HG03432 (cell line): ENCODE data around the gene GLIS1.

Source experiments
- ATAC-seq: cut with Tn5 transposase; IDR thresholded peaks from one replicate; pipeline ENCODE4 v1.9.1; 2021; ENCODE audit warnings: mild to moderate bottlenecking, moderate library complexity; ENCODE audit not compliant: unreplicated experiment

GLIS1 gene

GRCh38 chr1:53584777-53585107 is 154.2 kb downstream of the GLIS1 start:
- no peak for ATAC-seq

- ATAC-seq: no peak
Observed at GRCh38 chr1:53583868-53584776, 154.8 kb downstream of the GLIS1 start.

- no peak for ATAC-seq
Observed at GRCh38 chr1:53583021-53583867, 155.7 kb downstream of the GLIS1 start.

- ATAC-seq: no peak
Observed at GRCh38 chr1:53582211-53583020, 156.5 kb downstream of the GLIS1 start.

- no peak for ATAC-seq
Observed at GRCh38 chr1:53581476-53581875, 157.5 kb downstream of the GLIS1 start.

GRCh38 chr1:53580739-53581475 is 158.1 kb downstream of the GLIS1 start:
- ATAC-seq: no peak

GRCh38 chr1:53580009-53580400 is 159.0 kb downstream of the GLIS1 start:
- ATAC-seq: no peak

GRCh38 chr1:53579221-53580008 is 159.5 kb downstream of the GLIS1 start:
- ATAC-seq: no peak

GRCh38 chr1:53578358-53578757 is 160.6 kb downstream of the GLIS1 start:
- no peak for ATAC-seq

- ATAC-seq: no peak
Observed at GRCh38 chr1:53577761-53578100, 161.2 kb downstream of the GLIS1 start.

- ATAC-seq: no peak
Observed at GRCh38 chr1:53576866-53577760, 161.9 kb downstream of the GLIS1 start.

GRCh38 chr1:53576381-53576801 is 162.6 kb downstream of the GLIS1 start:
- ATAC-seq: no peak

GRCh38 chr1:53575955-53576320 is 163.0 kb downstream of the GLIS1 start:
- no peak for ATAC-seq

- no peak for ATAC-seq
Observed at GRCh38 chr1:53575141-53575954, 163.6 kb downstream of the GLIS1 start.

GRCh38 chr1:53574621-53575020 is 164.3 kb downstream of the GLIS1 start:
- no peak for ATAC-seq

GRCh38 chr1:53573931-53574330 is 165.0 kb downstream of the GLIS1 start:
- no peak for ATAC-seq

- no peak for ATAC-seq
Observed at GRCh38 chr1:53573522-53573921, 165.4 kb downstream of the GLIS1 start.

- no peak for ATAC-seq
Observed at GRCh38 chr1:53572815-53573173, 166.2 kb downstream of the GLIS1 start.
